Right lobe of liver (tissue), 4 donors: ENCODE measurements around the gene SMIM13.

Source experiments
- POLR2A ChIP-seq: fragments of 450-650 bp; IDR thresholded peaks from one replicate; pipeline ENCODE4 v1.6.1; 2017; ENCODE audit warnings: antibody characterized with exemption, mild to moderate bottlenecking
- TF ChIP-seq, protein P1 (sequence below), 4 donors: fragments of 200-600 bp in 3 of 4; fragments of 450-650 bp in 1 of 4; IDR thresholded peaks; one replicate each; pipeline versions ENCODE4 v1.5.1 to v1.8.0; 2016 to 2022; ENCODE audit warnings: antibody characterized with exemption in 4 of 4, mild to moderate bottlenecking in 2 of 4
- donor health status: DM: no; HTN: no; CAD: no.
- donor health status: DM: no; HTN: no; CAD: no.
- donor health status: DM: no; HTN: yes; CAD: no.

DNA sequence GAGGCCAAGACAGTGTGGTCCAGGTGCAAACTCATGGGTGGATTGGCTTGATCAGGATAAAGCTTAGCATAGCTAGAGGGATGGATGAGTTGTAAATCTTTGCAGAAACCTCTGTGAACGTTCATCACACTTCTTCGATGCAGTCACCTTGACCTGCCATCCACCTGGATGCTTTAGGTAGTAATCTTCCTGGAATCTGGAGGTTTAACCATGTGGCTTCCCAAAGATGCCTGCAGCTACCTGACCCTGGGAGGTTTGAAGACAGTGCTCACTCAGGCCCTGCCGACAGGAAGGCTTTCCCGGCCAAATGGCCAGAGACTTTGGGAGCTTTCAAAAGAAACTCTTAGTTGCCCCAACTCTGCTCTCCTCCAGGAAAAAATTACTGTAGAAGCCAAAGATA lies 73.3 kb downstream of the SMIM13 start:
- TF ChIP-seq, protein P1, sequence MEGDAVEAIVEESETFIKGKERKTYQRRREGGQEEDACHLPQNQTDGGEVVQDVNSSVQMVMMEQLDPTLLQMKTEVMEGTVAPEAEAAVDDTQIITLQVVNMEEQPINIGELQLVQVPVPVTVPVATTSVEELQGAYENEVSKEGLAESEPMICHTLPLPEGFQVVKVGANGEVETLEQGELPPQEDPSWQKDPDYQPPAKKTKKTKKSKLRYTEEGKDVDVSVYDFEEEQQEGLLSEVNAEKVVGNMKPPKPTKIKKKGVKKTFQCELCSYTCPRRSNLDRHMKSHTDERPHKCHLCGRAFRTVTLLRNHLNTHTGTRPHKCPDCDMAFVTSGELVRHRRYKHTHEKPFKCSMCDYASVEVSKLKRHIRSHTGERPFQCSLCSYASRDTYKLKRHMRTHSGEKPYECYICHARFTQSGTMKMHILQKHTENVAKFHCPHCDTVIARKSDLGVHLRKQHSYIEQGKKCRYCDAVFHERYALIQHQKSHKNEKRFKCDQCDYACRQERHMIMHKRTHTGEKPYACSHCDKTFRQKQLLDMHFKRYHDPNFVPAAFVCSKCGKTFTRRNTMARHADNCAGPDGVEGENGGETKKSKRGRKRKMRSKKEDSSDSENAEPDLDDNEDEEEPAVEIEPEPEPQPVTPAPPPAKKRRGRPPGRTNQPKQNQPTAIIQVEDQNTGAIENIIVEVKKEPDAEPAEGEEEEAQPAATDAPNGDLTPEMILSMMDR (IDR thresholded peaks at IDR 0.05), result no peak
- TF ChIP-seq POLR2A, result no peak
